Measurements from ENCODE around the gene SRL. TPM values are rescaled to one million over a fixed set of nuclear protein-coding genes. Genes with fewer than 3 reads are reported as not detected.

SRL gene
- total and polyA plus RNA-seq, 4 donors: 0.14 to 0.22 (median 0.17) TPM

- TF ChIP-seq RXRA (IDR thresholded peaks at IDR 0.05): peak in 1 of 2 donors; percentile 57
- TF ChIP-seq YY1 (IDR thresholded peaks at IDR 0.05): peak; percentile 77
- TF ChIP-seq, protein P1, sequence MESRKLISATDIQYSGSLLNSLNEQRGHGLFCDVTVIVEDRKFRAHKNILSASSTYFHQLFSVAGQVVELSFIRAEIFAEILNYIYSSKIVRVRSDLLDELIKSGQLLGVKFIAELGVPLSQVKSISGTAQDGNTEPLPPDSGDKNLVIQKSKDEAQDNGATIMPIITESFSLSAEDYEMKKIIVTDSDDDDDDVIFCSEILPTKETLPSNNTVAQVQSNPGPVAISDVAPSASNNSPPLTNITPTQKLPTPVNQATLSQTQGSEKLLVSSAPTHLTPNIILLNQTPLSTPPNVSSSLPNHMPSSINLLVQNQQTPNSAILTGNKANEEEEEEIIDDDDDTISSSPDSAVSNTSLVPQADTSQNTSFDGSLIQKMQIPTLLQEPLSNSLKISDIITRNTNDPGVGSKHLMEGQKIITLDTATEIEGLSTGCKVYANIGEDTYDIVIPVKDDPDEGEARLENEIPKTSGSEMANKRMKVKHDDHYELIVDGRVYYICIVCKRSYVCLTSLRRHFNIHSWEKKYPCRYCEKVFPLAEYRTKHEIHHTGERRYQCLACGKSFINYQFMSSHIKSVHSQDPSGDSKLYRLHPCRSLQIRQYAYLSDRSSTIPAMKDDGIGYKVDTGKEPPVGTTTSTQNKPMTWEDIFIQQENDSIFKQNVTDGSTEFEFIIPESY (IDR thresholded peaks at IDR 0.05): no peak
- TF ChIP-seq GABPA (IDR thresholded peaks at IDR 0.05 in 1 of 2, conservative IDR thresholded peaks at IDR 0.05 in 1 of 2): peak in 1 of 2 donors; percentile 21
- no peak for TF ChIP-seq MAX (IDR thresholded peaks at IDR 0.05)
- TF ChIP-seq JUND (IDR thresholded peaks at IDR 0.05): no peak
- peak; percentile 91 for TF ChIP-seq SP1 (IDR thresholded peaks at IDR 0.05)
- TF ChIP-seq EGR1 (IDR thresholded peaks at IDR 0.05; ENCODE audit: low read depth in 2 of 2): no peak
- TF ChIP-seq, protein P2, sequence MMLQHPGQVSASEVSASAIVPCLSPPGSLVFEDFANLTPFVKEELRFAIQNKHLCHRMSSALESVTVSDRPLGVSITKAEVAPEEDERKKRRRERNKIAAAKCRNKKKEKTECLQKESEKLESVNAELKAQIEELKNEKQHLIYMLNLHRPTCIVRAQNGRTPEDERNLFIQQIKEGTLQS (IDR thresholded peaks at IDR 0.05): no peak
- no peak for TF ChIP-seq TAF1 (conservative IDR thresholded peaks at IDR 0.05)
- peak; percentile 94 to 97 for TF ChIP-seq HNF4A (conservative IDR thresholded peaks at IDR 0.05)
- TF ChIP-seq NR2F2 (IDR thresholded peaks at IDR 0.05): no peak
- TF ChIP-seq HNF4G (IDR thresholded peaks at IDR 0.05): peak; percentile 65
- peak; percentile 26 to 27 for TF ChIP-seq RAD21 (IDR thresholded peaks at IDR 0.05)
- TF ChIP-seq REST (IDR thresholded peaks at IDR 0.05): peak; percentile 72
- no peaks in the 10 kb centered on the region for H3K9me3 ChIP-seq (ENCODE audit: control insufficient read depth in 4 of 4, low read length in 3 of 4)
- no peak overlapping the region for H3K4me3 ChIP-seq (ENCODE audit: low read depth in 1 of 3, low read length in 3 of 3)
- H3K9ac ChIP-seq (ENCODE audit: low read depth in 1 of 2, low read length in 2 of 2): no peak overlapping the region
- peak overlapping the region in 1 of 2 donors; percentile 23 for H3K27ac ChIP-seq (ENCODE audit: low read depth in 1 of 2, low read length in 2 of 2)
- 59% methylated on average over 6 of the region's 6 CpGs for WGBS
- H3K4me1 ChIP-seq (ENCODE audit: control insufficient read depth in 4 of 4, insufficient read depth in 4 of 4, low read length in 3 of 4): peaks cover 0 to 13% (median 8%) of the 10 kb centered on the region in 4 donors
- H3K36me3 ChIP-seq (ENCODE audit: control insufficient read depth in 4 of 4, insufficient read depth in 3 of 4, low read depth in 1 of 4, low read length in 3 of 4): no peaks in the 10 kb centered on the region
- no peak for DNase-seq (ENCODE audit: low spot score)
- no peaks in the 10 kb centered on the region for H3K27me3 ChIP-seq (ENCODE audit: control insufficient read depth in 4 of 4, insufficient read depth in 4 of 4, low read length in 3 of 4)
These were observed 32.2 kb downstream of the SRL start for GRCh38 chr16:4209666-4210065.

GRCh38 chr16:4208341-4208751, 33.5 kb downstream of the SRL start:
- Histone ChIP-seq H3K9me3 (ENCODE audit: control insufficient read depth in 4 of 4, low read length in 3 of 4) (no peaks in the 10 kb centered on the region), H3K9ac (ENCODE audit: low read depth in 1 of 2, low read length in 2 of 2) (no peak overlapping the region), H3K27ac (ENCODE audit: low read depth in 1 of 2, low read length in 2 of 2) (no peak overlapping the region), H3K4me1 (ENCODE audit: control insufficient read depth in 4 of 4, insufficient read depth in 4 of 4, low read length in 3 of 4) (peaks cover 0 to 13% (median 8%) of the 10 kb centered on the region in 4 donors), H3K36me3 (ENCODE audit: control insufficient read depth in 4 of 4, insufficient read depth in 3 of 4, low read depth in 1 of 4, low read length in 3 of 4) (no peaks in the 10 kb centered on the region), H3K27me3 (ENCODE audit: control insufficient read depth in 4 of 4, insufficient read depth in 4 of 4, low read length in 3 of 4) (no peaks in the 10 kb centered on the region), H3K4me3 (ENCODE audit: low read depth in 1 of 3, low read length in 3 of 3) (no peak overlapping the region)
- TF ChIP-seq RXRA (IDR thresholded peaks at IDR 0.05) (no peak), EGR1 (IDR thresholded peaks at IDR 0.05; ENCODE audit: low read depth in 2 of 2) (no peak), TAF1 (conservative IDR thresholded peaks at IDR 0.05) (no peak), YY1 (IDR thresholded peaks at IDR 0.05) (no peak), SP1 (IDR thresholded peaks at IDR 0.05) (no peak), REST (IDR thresholded peaks at IDR 0.05) (no peak)
- DNase-seq (ENCODE audit: low spot score): no peak
- 86% methylated on average over 14 of the region's 14 CpGs for WGBS

Measured in liver (tissue), 9 donors.